Measurements from ENCODE around the gene CARMIL1.

DNA sequence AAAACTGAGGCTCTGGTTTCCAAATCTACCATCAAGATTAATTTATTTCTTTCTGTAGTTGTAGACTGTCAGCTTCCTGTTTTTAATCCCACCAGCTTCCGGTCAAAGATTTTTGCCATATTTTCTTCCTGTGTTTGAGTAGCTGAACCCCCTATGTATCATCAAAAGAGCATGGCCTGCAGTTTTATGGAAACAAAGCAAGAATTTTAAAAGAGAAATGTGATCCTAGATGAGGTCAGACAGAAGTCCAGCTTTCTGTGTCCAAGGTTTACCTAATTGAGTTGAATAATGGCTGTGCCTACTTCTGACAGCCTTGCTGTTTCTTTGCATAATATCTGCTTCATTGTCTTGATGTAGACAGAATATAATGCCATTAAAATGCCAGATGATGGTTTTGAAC, 163.7 kb downstream of the CARMIL1 start:
- no peak for TF ChIP-seq POLR2A (IDR thresholded peaks at IDR 0.05)
- TF ChIP-seq, protein P1, sequence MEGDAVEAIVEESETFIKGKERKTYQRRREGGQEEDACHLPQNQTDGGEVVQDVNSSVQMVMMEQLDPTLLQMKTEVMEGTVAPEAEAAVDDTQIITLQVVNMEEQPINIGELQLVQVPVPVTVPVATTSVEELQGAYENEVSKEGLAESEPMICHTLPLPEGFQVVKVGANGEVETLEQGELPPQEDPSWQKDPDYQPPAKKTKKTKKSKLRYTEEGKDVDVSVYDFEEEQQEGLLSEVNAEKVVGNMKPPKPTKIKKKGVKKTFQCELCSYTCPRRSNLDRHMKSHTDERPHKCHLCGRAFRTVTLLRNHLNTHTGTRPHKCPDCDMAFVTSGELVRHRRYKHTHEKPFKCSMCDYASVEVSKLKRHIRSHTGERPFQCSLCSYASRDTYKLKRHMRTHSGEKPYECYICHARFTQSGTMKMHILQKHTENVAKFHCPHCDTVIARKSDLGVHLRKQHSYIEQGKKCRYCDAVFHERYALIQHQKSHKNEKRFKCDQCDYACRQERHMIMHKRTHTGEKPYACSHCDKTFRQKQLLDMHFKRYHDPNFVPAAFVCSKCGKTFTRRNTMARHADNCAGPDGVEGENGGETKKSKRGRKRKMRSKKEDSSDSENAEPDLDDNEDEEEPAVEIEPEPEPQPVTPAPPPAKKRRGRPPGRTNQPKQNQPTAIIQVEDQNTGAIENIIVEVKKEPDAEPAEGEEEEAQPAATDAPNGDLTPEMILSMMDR (IDR thresholded peaks at IDR 0.05), result no peak
